Neural progenitor cell (in vitro differentiated cells): ENCODE results near the gene EXOC6B. TPM values are rescaled to one million over a fixed set of nuclear protein-coding genes. Genes with fewer than 3 reads are reported as not detected.
A peak's percentile ranks its signal among the peaks of the same experiment; 100 is the strongest.

Experiments
- DNase-seq: peaks from one replicate; pipeline ENCODE4 v3.0.0-alpha.2; 2016; ENCODE audit warnings: low spot score
- H2AFZ ChIP-seq: fragments of 200-600 bp; sonication (generic); replicated peaks from 2 replicates; pipeline ENCODE4 v1.6.1; 2016; ENCODE audit warnings: antibody characterized with exemption
- H3F3A ChIP-seq: fragments of 200-600 bp; sonication (generic); 2 replicates; pipeline ENCODE4 v1.6.1; 2016; ENCODE audit warnings: antibody characterized with exemption, low read depth
- H3K27ac ChIP-seq: fragments of 200-600 bp; sonication (generic); 2 replicates; pipeline ENCODE4 v1.5.1; 2016; ENCODE audit warnings: mild to moderate bottlenecking
- H3K27me3 ChIP-seq: fragments of 200-600 bp; sonication (generic); 2 replicates; pipeline ENCODE4 v1.6.1; 2016; ENCODE audit warnings: mild to moderate bottlenecking, moderate library complexity
- H3K36me3 ChIP-seq: fragments of 200-600 bp; sonication (generic); 2 replicates; pipeline ENCODE4 v1.5.1; 2016
- H3K4me1 ChIP-seq: fragments of 200-600 bp; sonication (generic); 2 replicates; pipeline ENCODE4 v1.6.1; 2016; ENCODE audit warnings: mixed run types
- H3K4me2 ChIP-seq: fragments of 200-600 bp; sonication (generic); 2 replicates; pipeline ENCODE4 v1.6.1; 2016
- H3K4me3 ChIP-seq: fragments of 200-600 bp; sonication (generic); 2 replicates; pipeline ENCODE4 v1.5.1; 2016
- H3K79me2 ChIP-seq: fragments of 200-600 bp; sonication (generic); 2 replicates; pipeline ENCODE4 v1.6.1; 2016; ENCODE audit warnings: low read depth
- H3K9ac ChIP-seq: fragments of 200-600 bp; sonication (generic); 2 replicates; pipeline ENCODE4 v1.6.1; 2016
- H3K9me3 ChIP-seq: fragments of 200-600 bp; sonication (generic); 2 replicates; pipeline ENCODE4 v1.5.1; 2016; ENCODE audit warnings: low read depth
- H4K20me1 ChIP-seq: fragments of 200-600 bp; sonication (generic); 2 replicates; pipeline ENCODE4 v1.6.1; 2016; ENCODE audit warnings: low read depth
- H3K27ac Mint-ChIP-seq: 3 replicates; pipeline ENCODE4 v1.8.0; 2021; ENCODE audit warnings: mixed read lengths
- H3K27me3 Mint-ChIP-seq: 2 replicates; pipeline ENCODE4 v1.8.0; 2022; ENCODE audit warnings: low read depth, mild to moderate bottlenecking, inconsistent platforms, moderate library complexity, mixed read lengths; ENCODE audit not compliant: insufficient read depth
- H3K36me3 Mint-ChIP-seq: 3 replicates; pipeline ENCODE4 v1.8.0; 2021; ENCODE audit warnings: mixed read lengths
- H3K4me1 Mint-ChIP-seq: 3 replicates; pipeline ENCODE4 v1.8.0; 2021; ENCODE audit warnings: mixed read lengths
- H3K4me3 Mint-ChIP-seq: 3 replicates; pipeline ENCODE4 v1.8.0; 2021; ENCODE audit warnings: mild to moderate bottlenecking, moderate library complexity, mixed read lengths
- H3K9me3 Mint-ChIP-seq: 3 replicates; pipeline ENCODE4 v1.8.0; 2020; ENCODE audit warnings: mixed read lengths
- EZH2 ChIP-seq: fragments of 200-600 bp; sonication (generic); IDR thresholded peaks from 2 replicates; pipeline ENCODE4 v1.6.1; 2017; ENCODE audit warnings: antibody characterized with exemption, mild to moderate bottlenecking, moderate library complexity
- EZH2phosphoT487 ChIP-seq: fragments of 200-600 bp; sonication (generic); IDR thresholded peaks from 2 replicates; pipeline ENCODE4 v1.6.1; 2017; ENCODE audit warnings: antibody characterized with exemption
- total RNA-seq: library from RNA; depleted of rRNA; stranded (reverse); fragments of >200 nt; gene quantifications from 2 replicates; pipeline ENCODE4 v1.2.3, GENCODE V29; 2015; ENCODE audit warnings: low replicate concordance
- TF ChIP-seq, protein P1 (sequence below): fragments of 200-600 bp; sonication (generic); IDR thresholded peaks from 2 replicates; pipeline ENCODE4 v1.5.1; 2017; ENCODE audit warnings: antibody characterized with exemption, mild to moderate bottlenecking

EXOC6B gene
- total RNA-seq, 1 donor from 2014 or later: 41.2 TPM

- H3K9ac ChIP-seq: no peak overlapping the region
- no peak overlapping the region for H3K4me3 Mint-ChIP-seq
- no peaks in the 10 kb centered on the region for H3F3A ChIP-seq
- no peaks in the 10 kb centered on the region for H3K27me3 ChIP-seq
- H3K36me3 ChIP-seq: no peaks in the 10 kb centered on the region
- H3K4me2 ChIP-seq: no peak overlapping the region
- TF ChIP-seq, protein P1, sequence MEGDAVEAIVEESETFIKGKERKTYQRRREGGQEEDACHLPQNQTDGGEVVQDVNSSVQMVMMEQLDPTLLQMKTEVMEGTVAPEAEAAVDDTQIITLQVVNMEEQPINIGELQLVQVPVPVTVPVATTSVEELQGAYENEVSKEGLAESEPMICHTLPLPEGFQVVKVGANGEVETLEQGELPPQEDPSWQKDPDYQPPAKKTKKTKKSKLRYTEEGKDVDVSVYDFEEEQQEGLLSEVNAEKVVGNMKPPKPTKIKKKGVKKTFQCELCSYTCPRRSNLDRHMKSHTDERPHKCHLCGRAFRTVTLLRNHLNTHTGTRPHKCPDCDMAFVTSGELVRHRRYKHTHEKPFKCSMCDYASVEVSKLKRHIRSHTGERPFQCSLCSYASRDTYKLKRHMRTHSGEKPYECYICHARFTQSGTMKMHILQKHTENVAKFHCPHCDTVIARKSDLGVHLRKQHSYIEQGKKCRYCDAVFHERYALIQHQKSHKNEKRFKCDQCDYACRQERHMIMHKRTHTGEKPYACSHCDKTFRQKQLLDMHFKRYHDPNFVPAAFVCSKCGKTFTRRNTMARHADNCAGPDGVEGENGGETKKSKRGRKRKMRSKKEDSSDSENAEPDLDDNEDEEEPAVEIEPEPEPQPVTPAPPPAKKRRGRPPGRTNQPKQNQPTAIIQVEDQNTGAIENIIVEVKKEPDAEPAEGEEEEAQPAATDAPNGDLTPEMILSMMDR: no peak
- TF ChIP-seq EZH2 (no peak), EZH2phosphoT487 (no peak)
- no peak overlapping the region for H3K27ac Mint-ChIP-seq
- no peak overlapping the region for H3K4me3 ChIP-seq
- H3K9me3 Mint-ChIP-seq: peaks cover 25% of the 10 kb centered on the region
- H3K27ac ChIP-seq: no peak overlapping the region
- H3K4me1 ChIP-seq: no peaks in the 10 kb centered on the region
- H4K20me1 ChIP-seq: no peaks in the 10 kb centered on the region
- no peak for DNase-seq
- H3K36me3 Mint-ChIP-seq: peaks cover 3% of the 10 kb centered on the region
- H3K79me2 ChIP-seq: no peaks in the 10 kb centered on the region
- H2AFZ ChIP-seq: no peak overlapping the region
- H3K9me3 ChIP-seq: peaks cover 10% of the 10 kb centered on the region
- H3K27me3 Mint-ChIP-seq: no peaks in the 10 kb centered on the region
- no peaks in the 10 kb centered on the region for H3K4me1 Mint-ChIP-seq
These were observed 439.5 kb downstream of the EXOC6B start for GRCh38 chr2:72386288-72386687.

- peaks cover 13% of the 10 kb centered on the region for H3K36me3 Mint-ChIP-seq
- no peaks in the 10 kb centered on the region for H3K9me3 ChIP-seq
- no peak overlapping the region for H2AFZ ChIP-seq
- no peaks in the 10 kb centered on the region for H3K79me2 ChIP-seq
- no peaks in the 10 kb centered on the region for H4K20me1 ChIP-seq
- H3K27me3 ChIP-seq: no peaks in the 10 kb centered on the region
- no peaks in the 10 kb centered on the region for H3K4me1 ChIP-seq
- H3K9ac ChIP-seq: no peak overlapping the region
- no peaks in the 10 kb centered on the region for H3K4me1 Mint-ChIP-seq
- no peaks in the 10 kb centered on the region for H3F3A ChIP-seq
- DNase-seq: no peak
- no peak overlapping the region for H3K4me3 Mint-ChIP-seq
- peaks cover 8% of the 10 kb centered on the region for H3K9me3 Mint-ChIP-seq
- H3K4me2 ChIP-seq: no peak overlapping the region
- H3K27ac ChIP-seq: no peak overlapping the region
- TF ChIP-seq, protein P1: no peak
- no peak for TF ChIP-seq EZH2phosphoT487
- no peak for TF ChIP-seq EZH2
- no peak overlapping the region for H3K27ac Mint-ChIP-seq
- no peaks in the 10 kb centered on the region for H3K27me3 Mint-ChIP-seq
- H3K4me3 ChIP-seq: no peak overlapping the region
- no peaks in the 10 kb centered on the region for H3K36me3 ChIP-seq
These were observed 447.0 kb downstream of the EXOC6B start for GRCh38 chr2:72378753-72379348.

- Mint-ChIP-seq H3K27me3 (no peaks in the 10 kb centered on the region), H3K36me3 (peaks cover 5% of the 10 kb centered on the region), H3K4me3 (no peak overlapping the region), H3K4me1 (no peaks in the 10 kb centered on the region), H3K27ac (no peak overlapping the region), H3K9me3 (peaks cover 9% of the 10 kb centered on the region)
- no peak for TF ChIP-seq EZH2phosphoT487
- TF ChIP-seq, protein P1: peak; percentile 40
- no peak for TF ChIP-seq EZH2
- H3K4me3 ChIP-seq: no peak overlapping the region
- no peaks in the 10 kb centered on the region for H3K36me3 ChIP-seq
- no peak overlapping the region for H2AFZ ChIP-seq
- DNase-seq: peak; percentile 50
- H3K27me3 ChIP-seq: no peaks in the 10 kb centered on the region
- no peak overlapping the region for H3K27ac ChIP-seq
- H3K9ac ChIP-seq: no peak overlapping the region
- H3K9me3 ChIP-seq: no peaks in the 10 kb centered on the region
- H3K4me1 ChIP-seq: no peaks in the 10 kb centered on the region
- H4K20me1 ChIP-seq: no peaks in the 10 kb centered on the region
- no peaks in the 10 kb centered on the region for H3F3A ChIP-seq
- H3K4me2 ChIP-seq: no peak overlapping the region
- no peaks in the 10 kb centered on the region for H3K79me2 ChIP-seq
These were observed 458.2 kb downstream of the EXOC6B start for GRCh38 chr2:72367530-72368225.
